Dermis blood vessel endothelial cell (primary cell): Measurements from ENCODE around the gene DDX3X. TPM values are rescaled to one million over a fixed set of nuclear protein-coding genes. Genes with fewer than 3 reads are reported as not detected.
"Not testable (repeated sequence)": the region's sequence is repeated elsewhere in the genome, so short reads cannot be mapped to it uniquely, and the experiment has no call there.

ENCODE experiments used
- DNase-seq: peaks from one replicate; pipeline ENCODE4 v3.0.0; 2010
- total RNA-seq: library from RNA; depleted of rRNA; stranded (reverse); fragments of >200 nt; gene quantifications from 2 replicates; pipeline ENCODE4 v1.2.3, GENCODE V29; 2014

DDX3X gene
- total RNA-seq: 426 and 470 TPM in 2 replicates

DNA sequence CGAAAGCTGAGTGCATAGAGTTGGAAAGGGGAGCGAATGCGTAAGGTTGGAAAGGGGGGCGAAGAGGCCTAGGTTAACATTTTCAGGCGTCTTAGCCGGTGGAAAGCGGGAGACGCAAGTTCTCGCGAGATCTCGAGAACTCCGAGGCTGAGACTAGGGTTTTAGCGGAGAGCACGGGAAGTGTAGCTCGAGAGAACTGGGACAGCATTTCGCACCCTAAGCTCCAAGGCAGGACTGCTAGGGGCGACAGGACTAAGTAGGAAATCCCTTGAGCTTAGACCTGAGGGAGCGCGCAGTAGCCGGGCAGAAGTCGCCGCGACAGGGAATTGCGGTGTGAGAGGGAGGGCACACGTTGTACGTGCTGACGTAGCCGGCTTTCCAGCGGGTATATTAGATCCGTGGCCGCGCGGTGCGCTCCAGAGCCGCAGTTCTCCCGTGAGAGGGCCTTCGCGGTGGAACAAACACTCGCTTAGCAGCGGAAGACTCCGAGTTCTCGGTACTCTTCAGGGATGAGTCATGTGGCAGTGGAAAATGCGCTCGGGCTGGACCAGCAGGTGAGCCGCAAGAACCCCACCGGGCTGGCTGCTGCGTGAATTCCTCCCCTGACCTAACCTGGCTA lies at the start of gene DDX3X:
DDX3X (plus strand) TSS at position 419 of the 619 bp plus-strand sequence; CDS start at position 510, 91 bp downstream.
- DNase-seq: peak; percentile 86

DNA sequence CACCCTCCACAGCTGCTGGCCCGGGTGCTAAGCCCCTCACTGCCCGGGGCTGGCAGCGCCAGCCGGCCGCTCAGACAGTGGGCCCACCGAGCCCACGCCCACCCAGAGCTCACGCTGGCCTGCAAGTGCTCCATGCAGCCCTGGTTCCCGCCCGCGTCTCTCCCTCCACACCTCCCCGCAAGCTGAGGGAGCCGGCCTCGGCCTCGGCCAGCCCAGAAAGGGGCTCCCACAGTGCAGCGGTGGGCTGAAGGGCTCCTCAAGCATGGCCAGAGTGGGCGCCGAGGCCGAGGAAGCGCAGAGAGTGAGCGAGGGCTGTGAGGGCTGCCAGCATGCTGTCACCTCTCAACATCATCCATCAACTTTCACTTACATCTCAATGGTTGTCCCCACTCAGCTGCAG lies 48.0 kb upstream of the DDX3X start:
- DNase-seq: not testable (repeated sequence)

DNA sequence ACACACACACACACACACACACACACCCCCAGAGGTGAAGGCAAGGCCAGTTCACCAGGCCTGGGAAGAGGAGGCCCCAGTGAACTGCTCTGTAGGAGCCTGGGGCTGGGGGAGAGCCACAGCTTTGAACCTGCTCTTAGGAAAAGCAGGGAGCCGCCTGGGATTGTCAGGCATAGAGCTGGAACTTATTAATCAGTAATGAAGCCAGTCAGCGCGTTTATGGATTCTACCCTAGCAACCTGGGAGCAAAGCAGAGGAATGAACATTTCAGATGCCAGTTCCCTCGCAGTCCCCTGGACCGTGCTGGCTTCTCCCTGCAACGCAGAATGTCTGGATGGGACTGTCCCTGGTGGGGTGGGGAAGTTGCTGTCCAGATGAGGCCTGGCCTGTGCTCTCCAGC lies 45.3 kb upstream of the DDX3X start:
- no peak for DNase-seq

DNA sequence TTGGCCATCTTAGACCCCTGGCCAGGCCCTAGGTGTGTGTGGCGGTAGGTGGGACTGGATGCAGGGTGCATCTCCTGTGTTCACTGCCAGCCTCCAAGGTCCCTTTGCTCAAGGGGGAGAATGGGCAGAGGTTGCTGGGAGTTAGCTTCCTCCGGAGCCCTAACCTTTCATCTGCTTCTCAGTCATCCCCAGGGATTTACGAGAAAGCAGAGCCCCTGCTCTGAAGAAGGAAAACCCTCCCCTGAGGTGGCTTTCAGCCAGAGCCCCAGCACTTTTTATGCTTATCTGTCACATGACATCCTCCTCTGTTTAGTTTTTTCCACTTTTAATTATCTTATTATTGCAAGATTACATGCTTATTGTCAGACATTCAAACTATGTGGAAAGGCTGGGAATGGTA lies 44.9 kb upstream of the DDX3X start:
- peak; percentile 0 for DNase-seq

DNA sequence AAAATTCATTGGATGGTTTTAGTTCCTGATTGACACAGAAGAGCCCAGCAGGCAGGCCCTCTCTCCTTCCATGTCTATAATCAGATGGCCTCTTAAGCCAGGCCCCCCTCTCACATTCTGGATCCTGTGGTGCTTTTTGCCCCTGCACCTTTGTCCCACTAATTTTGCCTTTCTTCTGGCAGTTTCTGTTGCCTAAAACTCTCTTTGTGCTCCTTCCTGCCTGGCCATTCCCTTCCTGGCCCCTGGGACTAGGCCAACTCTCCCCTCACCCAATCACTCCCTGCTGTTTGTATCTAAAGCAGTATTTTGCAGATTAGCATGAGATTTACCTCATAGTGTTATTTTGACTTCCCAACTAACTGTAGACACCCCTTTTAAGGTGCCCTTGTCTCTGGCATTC lies 42.7 kb upstream of the DDX3X start:
- no peak for DNase-seq

DNA sequence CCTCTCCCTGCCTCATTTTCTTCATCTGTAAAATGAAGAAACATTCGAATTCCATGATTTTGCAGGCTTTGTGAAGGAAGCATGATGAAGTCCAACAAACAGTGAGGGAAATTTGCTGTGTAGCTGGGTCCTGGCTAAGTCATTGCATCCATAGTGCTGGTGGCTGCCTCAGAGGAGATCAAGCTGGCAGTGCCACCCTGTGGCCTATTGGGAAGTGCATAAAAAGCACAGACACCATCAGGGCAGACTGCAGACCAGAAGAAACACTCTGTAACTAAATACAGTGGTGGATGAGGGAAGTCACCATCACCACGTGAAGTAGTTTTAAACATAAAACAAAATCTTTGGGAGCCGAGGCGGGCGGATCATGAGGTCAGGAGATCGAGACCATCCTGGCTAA lies 40.7 kb upstream of the DDX3X start:
- DNase-seq: peak; percentile 19

DNA sequence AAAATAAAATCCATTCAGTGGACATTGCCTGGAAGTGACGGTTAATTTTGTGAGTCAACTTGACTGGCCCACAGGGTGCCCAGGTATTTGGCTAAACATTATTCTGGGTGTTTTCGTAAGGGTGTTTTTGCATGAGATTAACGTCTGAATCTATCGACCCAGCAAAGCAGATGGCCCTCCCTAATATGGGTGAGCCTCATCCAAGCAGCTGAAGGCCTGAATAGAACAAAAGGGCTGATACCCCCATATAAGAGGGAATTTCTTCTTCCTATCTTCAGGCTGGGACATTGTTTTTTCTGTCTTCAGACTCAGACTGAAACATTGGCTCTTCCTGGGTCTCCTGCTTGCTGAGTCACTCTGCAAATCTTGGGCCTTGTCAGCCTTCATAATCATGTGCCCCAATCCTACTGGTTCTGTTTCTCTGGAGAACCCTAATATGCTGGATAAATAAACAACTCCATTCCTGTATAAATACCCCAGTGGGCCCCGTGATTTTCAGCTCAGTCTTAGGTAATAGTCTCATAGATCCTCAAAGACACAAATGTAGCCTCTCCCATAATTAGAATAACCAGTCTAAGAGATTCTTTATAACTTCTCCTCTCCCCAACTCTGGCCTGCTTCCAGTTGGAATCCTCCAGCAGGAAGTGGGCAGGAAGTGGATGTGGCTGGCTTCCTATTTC lies 33.1 kb upstream of the DDX3X start:
- DNase-seq: peak; percentile 11

DNA sequence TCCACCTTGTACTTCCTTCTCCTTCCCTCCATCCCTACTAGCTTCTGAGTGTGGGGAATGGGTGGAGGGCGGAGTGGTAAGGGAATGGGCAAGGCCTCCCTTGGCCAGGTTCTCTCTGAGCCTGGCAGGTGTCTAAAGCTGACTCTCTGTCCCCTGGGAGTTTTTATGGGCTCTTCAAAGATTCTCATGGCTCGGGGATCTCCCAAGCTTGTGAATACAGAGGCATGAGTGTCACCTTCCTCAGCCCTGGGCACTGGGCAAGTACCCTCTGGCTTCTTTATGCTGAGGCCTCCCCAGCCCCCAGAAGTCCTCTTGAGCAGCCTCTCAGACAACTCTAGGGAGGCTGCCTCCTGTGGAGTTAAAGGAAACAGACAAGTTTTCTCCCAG lies 32.5 kb upstream of the DDX3X start:
- peak; percentile 2 for DNase-seq

DNA sequence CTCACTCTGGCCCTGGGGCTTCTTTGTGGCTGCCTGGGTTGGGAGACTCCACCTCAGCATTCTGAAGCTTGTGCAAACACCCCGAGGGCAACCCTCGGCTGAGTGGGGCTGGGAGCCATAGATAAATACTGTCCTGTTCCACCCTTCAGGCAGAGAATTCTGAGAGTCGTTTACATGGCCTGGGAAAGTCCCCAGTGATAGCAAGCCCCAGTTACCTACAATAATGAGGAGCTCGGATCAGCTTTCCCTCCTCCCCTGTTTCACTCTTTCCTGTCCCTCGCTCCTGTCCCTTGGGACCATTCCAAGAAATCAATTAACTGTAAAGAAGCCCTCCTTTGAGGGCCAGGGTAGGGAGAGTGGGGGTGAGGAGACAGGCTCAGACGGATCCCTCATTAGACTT lies 31.6 kb upstream of the DDX3X start:
- no peak for DNase-seq

DNA sequence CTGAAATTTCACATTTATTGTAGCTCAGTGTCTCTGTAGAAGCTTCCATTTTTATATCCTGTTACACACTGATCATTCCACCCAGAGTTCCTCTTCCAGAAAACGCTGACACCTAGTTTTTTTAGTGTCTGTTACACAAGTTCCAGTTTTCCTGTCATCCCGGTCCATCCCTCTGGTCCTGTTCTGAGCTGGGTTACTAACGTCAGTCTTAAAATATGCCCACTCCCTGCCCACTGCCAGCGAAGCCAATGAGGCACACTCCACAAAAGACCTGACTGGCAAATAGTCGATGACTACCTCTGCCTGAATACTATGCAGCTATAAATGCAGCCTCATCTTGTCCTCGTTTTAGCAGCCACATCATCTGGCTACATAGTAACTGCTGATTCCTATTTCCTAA lies 30.9 kb upstream of the DDX3X start:
- DNase-seq: no peak

DNA sequence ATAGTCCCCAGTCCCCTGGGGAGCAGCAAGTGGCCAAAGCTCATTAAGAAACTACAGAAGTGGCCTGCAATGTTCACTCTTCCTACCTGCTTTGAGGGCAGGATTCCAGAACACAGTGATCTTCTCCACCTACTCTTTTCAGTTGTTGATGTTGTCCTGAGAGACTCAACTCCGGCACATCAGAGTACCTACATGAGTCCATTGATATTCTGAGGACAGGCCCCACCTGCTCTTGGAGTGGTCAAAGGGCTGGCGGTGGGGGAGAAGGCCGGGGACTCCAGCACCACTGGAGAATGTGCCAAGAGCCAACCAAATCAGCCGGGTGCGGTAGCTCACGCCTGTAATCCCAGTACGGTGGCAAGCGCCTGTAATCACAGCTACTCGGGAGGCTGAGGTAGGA lies 29.8 kb upstream of the DDX3X start:
- DNase-seq: no peak

DNA sequence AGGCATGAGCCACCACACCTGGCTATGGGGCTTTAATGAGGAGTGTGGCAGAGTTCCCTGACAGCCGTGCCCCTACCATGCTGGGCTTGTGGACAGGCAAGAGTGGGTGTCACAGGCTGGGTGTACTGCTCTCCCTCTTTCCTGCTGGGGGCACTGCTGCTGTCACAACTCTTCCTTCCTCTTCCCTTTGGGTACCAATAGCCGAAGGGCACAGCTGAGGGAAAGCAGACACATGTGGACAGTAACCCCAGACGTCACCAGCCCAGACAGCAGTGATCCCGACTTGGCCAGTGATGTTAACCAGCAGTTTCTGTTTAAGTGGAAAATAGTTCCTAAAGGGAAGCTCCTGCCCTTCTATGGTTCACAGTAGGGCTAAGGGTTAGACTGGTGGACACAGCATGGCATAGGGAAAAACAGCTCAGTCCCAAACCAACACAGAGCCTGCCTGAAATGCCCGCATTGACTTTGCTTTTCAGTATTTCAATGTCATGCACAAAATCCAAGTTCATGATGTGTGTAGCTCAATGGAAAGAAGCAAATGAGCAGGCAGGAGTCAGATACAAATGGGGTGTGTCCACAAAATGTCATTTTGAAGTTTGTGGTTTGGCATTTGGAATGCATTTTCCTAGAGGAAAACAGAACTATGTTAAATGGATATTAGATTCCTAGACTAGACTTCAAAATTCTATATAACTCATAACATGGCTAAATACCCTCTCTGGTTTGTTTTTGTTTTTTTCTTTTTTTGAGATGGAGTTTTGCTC lies 24.9 kb upstream of the DDX3X start:
- no peak for DNase-seq

DNA sequence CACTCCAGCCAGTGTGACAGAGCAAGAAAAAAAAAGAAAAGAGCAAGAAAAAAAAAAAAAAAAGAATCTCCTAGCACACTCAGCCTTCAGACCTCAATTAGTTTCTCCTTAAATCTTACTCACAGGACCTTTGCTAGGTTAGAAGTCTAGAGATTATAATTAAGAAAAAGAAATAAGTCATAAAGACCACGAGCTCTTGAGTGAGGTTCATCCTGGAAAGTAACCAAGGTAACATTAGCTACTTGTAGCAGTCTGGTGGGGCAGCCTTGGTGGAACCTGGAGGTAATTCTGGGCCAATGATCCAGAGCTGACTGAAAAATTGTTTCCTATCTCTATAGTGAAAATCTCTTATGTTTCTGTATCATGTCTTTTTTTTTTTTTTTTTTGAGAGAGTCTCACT lies 21.2 kb upstream of the DDX3X start:
- DNase-seq: no peak

DNA sequence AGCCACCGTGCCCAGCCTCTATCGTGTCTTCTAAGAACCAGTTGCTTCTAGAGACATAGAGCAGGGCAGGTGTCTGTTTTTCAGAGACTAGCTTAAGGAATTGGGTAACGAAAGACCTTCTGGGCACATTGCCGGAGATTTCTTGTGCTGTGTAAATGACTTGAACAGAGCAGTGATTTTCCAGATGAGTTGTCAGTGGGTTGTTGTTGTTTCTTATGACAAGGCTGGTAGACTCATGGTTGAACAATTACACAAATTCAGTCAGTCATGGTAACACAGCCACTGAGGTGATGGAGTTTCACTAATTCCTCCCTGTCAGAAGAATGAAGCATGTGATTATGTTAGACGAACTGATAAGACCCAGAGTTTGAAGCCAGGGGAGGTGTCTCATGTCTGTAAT lies 20.5 kb upstream of the DDX3X start:
- DNase-seq: no peak

DNA sequence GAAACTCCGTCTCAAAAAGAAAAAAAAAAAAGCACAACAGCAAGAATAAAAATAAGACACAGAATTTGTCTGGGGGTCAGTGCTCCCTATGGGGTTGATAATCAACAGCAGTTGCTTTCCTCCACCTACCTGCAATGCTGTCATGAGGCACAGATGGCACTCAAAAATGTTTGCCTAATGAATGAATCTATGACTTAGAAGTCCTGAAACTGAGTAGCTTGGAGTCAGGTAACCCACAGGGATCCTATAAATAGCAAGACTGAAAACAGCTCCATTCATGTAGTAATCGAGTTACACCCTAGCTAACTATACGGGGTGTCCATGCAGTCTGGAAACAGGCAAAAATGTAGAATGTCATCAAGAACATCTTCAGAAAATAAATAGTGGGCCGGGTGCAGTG lies 19.8 kb upstream of the DDX3X start:
- no peak for DNase-seq

DNA sequence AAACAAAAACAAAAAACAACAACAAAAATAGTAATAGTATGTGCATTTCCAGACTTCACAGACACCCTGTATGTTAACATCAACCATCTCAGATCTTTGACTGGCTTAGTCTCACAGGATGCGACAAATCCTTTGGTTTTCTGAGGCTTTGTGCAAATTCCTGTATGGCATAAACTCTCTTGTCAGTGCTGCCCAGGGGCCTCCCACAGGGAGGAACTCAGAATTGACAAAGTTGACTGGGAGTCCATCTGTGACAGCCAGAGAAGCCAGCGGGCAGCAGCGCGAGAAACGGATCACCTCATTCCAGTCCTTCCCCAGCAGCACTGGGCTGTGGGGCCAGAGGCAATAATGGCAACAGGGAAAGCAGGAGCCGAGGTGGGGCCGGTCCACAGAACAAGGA lies 19.1 kb upstream of the DDX3X start:
- no peak for DNase-seq

DNA sequence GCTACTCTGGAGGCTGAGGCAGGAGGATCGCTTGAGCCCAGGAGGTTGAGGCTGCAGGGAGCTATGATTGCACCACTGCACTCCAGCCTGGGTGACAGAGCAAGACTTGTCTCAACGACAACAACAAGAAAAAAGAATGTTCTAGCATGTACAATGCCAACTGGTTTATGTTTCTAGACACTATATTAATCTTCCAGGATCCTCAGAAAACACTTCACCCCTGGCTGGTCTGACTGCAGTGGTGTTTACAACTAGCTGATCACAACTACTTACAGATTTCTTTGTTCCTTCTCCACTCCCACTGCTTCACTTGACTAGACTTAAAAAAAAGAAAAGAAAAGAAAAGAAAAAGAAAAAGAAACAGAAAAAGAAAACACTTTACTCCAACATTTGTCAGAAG lies 17.7 kb upstream of the DDX3X start:
- DNase-seq: not testable (repeated sequence)

DNA sequence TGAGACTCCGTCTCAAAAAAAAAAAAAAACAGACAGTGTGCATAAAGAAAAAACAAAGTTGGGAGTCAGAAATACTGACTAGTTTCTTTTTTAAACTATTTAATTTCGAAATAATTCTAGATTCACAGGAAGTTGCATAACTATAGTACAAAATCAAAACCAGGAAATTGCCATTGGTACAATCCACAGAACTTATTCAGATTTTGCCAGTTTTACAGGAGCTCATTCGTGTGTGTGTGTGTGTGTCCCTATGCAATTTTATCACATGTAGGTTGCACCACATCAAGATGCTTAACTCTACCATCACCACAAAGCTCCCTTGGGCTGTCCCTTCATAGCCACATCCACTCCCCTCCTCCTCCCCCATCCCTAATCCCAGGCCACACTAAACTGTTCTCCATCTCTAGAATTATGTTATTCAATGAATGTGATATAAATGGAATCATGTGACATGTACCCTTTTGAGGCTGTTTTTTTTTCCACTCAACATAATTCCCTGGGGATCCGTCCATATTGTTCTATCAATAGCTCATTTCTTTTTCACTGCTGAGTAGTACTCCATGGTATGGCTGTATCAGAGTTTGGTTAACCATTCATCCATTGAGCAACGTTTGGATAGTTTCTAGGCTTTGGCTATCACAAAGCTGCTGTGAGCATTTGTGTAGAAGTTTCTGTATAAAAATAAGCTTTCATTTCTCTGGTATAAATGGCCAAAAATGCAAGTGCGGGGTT lies 16.3 kb upstream of the DDX3X start:
- DNase-seq: no peak

DNA sequence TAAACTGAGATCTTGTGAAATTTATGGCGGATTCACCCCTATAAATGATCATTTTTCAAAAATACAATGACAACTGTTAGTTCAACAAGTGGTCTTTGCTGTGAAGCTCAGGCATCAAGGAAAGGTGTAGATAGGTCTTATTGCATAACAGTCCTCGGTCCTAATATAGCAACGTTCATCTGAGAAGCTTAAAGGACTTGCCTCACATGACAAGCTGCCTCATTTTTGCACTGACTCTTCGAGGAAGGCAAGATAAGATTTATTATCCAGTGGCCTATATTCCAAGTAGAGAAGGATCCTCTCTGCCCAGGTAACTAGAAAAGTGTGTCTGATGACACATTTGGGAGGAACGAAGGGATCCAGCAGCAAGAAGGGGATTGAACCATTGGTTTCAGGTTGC lies 13.6 kb upstream of the DDX3X start:
- no peak for DNase-seq

DNA sequence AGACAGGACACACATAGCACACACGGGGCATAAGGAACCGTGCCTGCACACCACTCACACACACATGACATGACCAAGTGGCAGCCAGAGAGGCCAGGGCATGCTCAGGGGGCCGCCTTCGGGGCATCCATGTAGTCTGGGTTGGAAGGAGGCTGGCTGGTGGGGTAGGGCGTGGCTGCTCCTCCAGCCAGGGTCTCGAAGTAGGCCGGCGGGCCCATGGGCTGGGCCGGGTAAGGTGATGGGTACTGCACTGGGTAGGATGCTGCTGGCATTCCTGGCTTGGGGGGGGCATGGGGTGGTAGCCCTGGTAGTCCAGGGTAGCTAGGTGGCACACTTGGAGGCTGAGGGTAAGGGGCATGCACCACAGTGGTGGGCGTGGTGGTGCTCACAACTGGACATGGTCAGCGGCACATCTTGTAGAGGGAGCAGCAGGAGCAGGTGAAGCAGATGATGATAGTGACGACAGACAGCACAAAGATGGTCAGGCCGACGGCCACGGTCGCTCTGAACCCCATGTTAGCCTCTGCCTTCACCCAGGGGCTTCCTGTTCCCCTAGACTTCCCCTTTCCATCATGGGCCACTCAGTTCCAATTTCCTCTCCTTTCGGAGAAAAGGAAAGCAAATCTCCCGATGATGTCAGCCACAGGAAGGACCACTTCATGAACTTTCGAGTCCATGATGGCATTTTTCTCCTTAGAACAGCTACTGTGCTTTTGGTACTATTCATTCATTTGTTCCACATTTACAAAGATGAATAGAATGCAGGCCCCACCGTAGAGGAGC lies 10.9 kb upstream of the DDX3X start:
- DNase-seq: no peak

DNA sequence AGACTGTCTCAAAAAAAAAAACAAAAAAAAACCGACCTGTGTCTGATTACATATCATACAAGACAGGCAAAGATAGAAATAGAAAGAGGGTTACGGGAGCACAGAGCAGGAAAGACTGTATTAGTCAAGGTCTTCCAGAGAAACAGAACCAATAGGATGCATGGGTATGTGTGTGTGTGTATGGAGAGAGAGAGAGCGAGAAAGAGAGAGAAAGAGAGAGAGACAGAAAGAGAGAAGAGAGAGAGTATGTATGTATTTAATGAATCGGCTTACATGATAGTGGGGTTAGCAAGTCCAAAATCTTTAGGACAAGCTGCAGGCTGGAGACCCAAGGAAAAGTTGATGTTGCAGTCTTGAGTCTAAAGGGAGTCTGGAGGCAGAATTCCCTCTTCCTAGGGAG lies 7.5 kb upstream of the DDX3X start:
- no peak for DNase-seq

DNA sequence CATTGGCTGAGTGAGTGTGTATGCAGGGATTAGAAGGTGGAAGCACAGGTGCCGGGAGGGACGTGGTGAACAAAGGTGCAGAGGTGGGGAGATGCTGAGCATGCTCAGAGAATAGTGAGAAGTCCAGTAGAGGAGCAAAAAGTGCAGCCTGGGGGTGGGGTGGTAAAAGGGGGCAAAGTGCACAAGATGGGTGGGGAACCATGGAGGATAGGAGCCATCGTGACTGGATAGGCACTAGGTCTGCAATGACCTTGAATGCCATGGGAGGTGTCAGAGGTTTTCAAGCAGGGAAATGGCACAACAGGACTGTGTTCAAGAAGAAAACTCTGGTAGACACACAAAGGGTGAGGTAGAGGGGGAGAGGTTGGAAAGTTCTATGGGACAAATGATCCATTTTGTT lies 6.6 kb upstream of the DDX3X start:
- DNase-seq: no peak

DNA sequence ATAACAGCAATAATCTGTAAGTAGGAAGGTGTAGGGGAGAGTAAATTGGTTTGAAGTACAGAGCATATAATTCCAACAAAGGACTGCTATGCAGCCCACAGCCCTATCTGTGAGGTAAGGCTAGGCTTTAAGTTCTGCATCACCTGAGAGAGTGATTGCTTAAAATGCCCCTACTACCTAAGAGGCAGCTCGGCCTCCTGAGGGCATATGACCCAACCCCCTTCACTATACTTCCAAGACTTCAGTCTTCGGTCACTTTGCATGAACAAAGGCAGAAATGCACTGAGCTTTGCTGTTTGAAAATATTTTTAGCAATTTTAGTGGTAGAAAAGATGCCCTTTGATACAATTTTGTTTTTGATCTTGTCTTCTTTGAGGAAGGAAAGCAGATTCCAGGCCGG lies 4.9 kb upstream of the DDX3X start:
- DNase-seq: no peak
